DMS 273 treated with DMSO at 0.1 percent for 48 hours (cell line): ENCODE measurements around the gene NUBPL.
"Not testable (repeated sequence)": the region's sequence is repeated elsewhere in the genome, so short reads cannot be mapped to it uniquely, and the experiment has no call there.

Experiments used
- DNase-seq: peaks from one replicate; lab custom pipeline; 2025; lab: John Stamatoyannopoulos, UW

Gene NUBPL

GRCh38 chr14:31677630-31678029 lies 116.4 kb downstream of the NUBPL start:
- no peak for DNase-seq

- no peak for DNase-seq
Observed at GRCh38 chr14:31678421-31679249, 117.4 kb downstream of the NUBPL start.

GRCh38 chr14:31682768-31683167 lies 121.6 kb downstream of the NUBPL start:
- no peak for DNase-seq

- DNase-seq = no peak
Observed at GRCh38 chr14:31687726-31688125, 126.5 kb downstream of the NUBPL start.

GRCh38 chr14:31690056-31690455 lies 128.9 kb downstream of the NUBPL start:
- DNase-seq = peak; percentile 2

GRCh38 chr14:31692376-31692781 lies 131.2 kb downstream of the NUBPL start:
- peak; percentile 55 for DNase-seq

- no peak for DNase-seq
Observed at GRCh38 chr14:31696378-31696777, 135.2 kb downstream of the NUBPL start.

GRCh38 chr14:31699809-31700208 lies 138.6 kb downstream of the NUBPL start:
- no peak for DNase-seq

GRCh38 chr14:31700282-31701074 lies 139.3 kb downstream of the NUBPL start:
- DNase-seq = no peak

GRCh38 chr14:31702130-31702529 lies 140.9 kb downstream of the NUBPL start:
- DNase-seq = no peak

- no peak for DNase-seq
Observed at GRCh38 chr14:31703056-31703455, 141.9 kb downstream of the NUBPL start.

- no peak for DNase-seq
Observed at GRCh38 chr14:31705731-31706130, 144.5 kb downstream of the NUBPL start.

- not testable (repeated sequence) for DNase-seq
Observed at GRCh38 chr14:31708661-31709060, 147.5 kb downstream of the NUBPL start.

GRCh38 chr14:31712244-31713127 lies 151.3 kb downstream of the NUBPL start:
- DNase-seq = no peak

GRCh38 chr14:31716208-31716607 lies 155.0 kb downstream of the NUBPL start:
- DNase-seq = no peak

- DNase-seq = no peak
Observed at GRCh38 chr14:31717294-31718085, 156.3 kb downstream of the NUBPL start.

- DNase-seq = no peak
Observed at GRCh38 chr14:31718585-31718984, 157.4 kb downstream of the NUBPL start.

- no peak for DNase-seq
Observed at GRCh38 chr14:31718985-31719384, 157.8 kb downstream of the NUBPL start.

- no peak for DNase-seq
Observed at GRCh38 chr14:31726337-31726736, 165.1 kb downstream of the NUBPL start.

- DNase-seq = no peak
Observed at GRCh38 chr14:31727797-31728196, 166.6 kb downstream of the NUBPL start.

GRCh38 chr14:31740688-31741087 lies 179.5 kb downstream of the NUBPL start:
- DNase-seq = no peak
